MM.1S (cell line): Measurements from ENCODE around the gene ORC3.

Source experiments
- CTCF ChIP-seq: fragments of 300-600 bp; sonication (generic); IDR thresholded peaks from 2 replicates; pipeline ENCODE4 v1.5.1; 2016; ENCODE audit warnings: antibody characterized with exemption, low read length, mixed read lengths
- EZH2 ChIP-seq: fragments of 300-600 bp; sonication (generic); optimal IDR thresholded peaks from 2 replicates; pipeline ENCODE3; 2017; ENCODE audit warnings: low read depth, mild to moderate bottlenecking, antibody characterized with exemption, low read length, mixed read lengths
- EZH2phosphoT487 ChIP-seq: fragments of 300-600 bp; sonication (generic); IDR thresholded peaks from 2 replicates; pipeline ENCODE4 v1.6.1; 2018; ENCODE audit warnings: antibody characterized with exemption, low read length

- no peak for TF ChIP-seq CTCF
- no peak for TF ChIP-seq EZH2phosphoT487
- no peak for TF ChIP-seq EZH2
Observed at GRCh38 chr6:87589693-87590416, at the start of gene ORC3, which contains the start of gene RARS2.
